DMS53 treated with DMSO at 0.1 percent for 48 hours (cell line): ENCODE data around the gene NDUFAF4.

Experiments
- DNase-seq: peaks from one replicate; lab custom pipeline; 2025; ENCODE audit not compliant: unreplicated experiment; lab: John Stamatoyannopoulos, UW

The NDUFAF4 gene

DNA sequence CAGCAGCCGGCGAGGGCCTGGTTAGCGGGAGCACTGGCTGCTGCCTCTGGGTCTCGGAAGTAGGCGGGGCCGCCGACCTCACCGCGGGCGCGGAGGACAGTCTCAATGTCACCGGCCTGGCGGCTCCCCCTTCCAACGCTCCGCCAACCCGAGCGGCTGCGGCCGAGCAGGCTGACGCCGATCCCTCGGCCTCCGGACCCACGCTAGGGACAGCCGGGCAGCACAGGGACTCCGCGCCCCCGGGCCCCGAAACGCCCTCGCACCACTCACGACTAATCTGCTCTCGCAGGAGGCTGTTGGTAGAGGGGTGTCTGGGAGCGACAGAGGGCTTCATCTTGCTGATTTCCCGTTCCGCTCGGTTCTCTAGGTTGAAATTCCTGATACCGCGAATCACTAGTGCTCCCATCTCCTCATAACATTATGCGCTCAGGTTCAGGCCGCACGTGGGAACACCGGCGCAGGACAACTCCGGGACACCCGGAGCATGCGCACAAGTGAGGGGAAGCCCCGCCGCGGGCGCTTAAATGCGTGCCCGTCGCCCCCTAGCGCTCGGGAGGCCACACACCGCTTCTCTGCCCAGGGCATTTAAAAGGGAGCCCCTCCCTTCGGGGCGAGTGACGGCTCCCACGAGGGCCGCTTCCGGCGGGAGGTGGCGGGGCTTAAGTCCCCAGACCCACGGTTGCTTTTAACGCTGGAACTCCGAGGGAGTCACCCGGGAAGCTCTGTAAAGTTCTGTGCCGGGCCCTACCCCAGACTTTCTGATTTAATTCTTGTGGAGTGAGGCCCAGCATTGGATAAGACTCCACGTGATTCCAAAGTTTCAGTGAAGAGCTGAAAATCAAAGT lies at the start of gene NDUFAF4:
Gene NDUFAF4, minus strand, starts transcription at position 496 of the 845 bp plus-strand sequence. Its CDS starts 90 bp downstream, at position 406.
- peak; percentile 83 for DNase-seq

GRCh38 chr6:96947055-96947454 lies 49.4 kb upstream of the NDUFAF4 start:
- no peak for DNase-seq

DNA sequence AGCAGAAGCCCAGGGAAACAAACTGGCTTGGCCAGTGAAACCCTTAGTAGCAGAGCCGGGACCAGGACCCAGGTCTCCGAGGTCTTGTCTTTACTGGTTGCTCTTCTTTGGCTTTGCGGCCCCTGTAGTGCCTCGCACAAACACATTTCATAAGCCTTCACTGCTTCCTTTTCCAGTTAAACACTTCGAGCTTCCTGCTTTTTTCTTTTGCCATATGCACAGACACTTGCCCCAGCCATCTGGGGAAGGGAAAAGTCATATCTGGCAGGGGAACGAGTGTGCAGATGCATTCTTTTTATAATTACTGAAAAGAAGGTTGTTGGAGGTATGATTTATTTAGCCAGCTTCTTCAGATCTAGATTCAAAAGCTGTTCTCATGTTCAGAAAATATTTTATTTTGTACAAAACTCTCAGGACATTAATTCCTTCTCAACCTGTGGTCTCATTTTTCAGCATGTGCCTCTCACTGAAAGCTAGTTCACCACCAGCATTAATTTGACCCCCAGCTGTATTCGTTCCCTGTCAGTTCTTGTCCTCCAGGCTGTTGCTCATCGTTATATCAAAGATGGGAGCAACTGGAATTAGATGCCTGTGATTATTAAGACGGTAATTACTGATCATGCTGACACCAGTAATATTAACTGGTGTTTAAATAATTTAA lies 46.0 kb upstream of the NDUFAF4 start:
- DNase-seq = no peak

GRCh38 chr6:96942676-96943075 lies 45.0 kb upstream of the NDUFAF4 start:
- no peak for DNase-seq

DNA sequence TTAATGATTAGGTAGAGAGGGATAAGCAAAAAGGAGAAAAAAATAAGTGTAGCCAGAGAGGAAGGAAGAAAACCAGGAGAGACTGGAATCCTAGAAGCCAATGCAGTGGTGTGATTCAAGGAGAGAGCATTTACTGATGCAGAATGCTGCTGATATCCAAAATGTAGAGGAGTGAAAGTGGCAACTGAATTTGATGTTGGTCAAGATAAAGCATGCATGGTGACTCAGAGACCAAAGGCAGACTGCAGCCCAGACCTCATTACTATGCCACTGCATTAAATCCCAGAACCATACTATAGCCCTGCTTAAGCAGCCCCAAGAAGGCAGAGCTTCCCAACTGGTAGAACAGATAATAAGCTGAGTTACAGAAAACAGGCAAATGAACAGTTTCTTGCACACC lies 42.6 kb upstream of the NDUFAF4 start:
- no peak for DNase-seq

DNA sequence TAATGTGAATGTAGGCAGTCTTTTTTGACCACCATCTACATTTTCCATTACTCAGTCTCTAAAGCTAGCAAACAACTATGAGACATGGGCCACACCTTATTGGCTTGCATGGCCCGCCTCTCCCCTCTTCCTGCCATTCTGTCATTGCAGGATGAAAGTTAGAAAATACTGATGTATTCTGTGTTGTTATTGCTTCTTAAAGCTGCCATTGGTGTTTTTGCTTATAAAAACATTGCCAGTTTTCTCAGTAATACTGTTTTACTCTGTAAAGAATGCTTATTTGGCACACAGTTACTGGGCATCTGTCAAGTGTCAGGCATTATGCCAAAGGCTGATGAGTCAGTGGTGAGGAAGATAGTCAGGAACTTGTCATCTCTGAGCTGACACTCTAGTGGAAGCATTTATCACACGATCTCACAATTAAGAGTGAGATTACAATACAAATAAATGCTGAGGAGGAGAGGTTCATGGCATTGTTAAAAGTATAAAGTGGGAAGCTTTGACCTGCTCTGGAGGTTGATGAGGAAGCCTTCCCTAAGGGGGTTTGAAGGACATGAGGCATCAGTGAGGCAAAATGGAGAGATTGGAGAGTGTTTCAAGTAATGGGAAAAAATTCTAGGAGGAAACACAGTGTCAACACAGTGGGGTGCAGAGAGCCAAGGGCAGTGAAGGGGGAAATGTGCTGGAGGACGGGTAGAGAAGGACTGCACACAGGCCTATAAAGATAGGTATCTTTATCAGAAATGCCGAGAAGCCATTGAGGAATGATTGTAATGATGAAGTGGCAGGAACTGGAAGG lies 41.5 kb upstream of the NDUFAF4 start:
- DNase-seq = peak; percentile 41

- DNase-seq = no peak
These were observed 36.4 kb upstream of the NDUFAF4 start for GRCh38 chr6:96934087-96934486.

- no peak for DNase-seq
These were observed 33.5 kb upstream of the NDUFAF4 start for GRCh38 chr6:96931198-96931597.

GRCh38 chr6:96929741-96930140 lies 32.0 kb upstream of the NDUFAF4 start:
- no peak for DNase-seq

DNA sequence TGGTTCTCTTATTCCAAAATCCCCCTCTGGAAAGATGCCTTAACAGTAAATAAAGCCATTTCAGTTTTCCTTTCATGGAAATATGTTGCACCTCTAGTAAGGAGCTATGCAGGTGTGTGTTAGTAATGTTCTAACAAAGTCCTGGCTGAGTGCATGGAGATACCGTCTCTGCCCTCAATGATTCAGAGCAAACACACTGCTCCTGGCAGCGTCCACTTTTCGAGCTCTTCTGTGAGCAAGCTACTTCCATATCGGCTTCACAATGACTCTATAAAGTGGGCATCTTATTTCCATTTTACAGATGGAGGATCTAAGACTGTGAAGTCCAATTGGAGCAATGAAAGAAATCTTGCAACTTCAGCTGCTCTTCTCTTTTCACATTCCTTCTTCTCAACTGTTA lies 30.0 kb upstream of the NDUFAF4 start:
- no peak for DNase-seq

DNA sequence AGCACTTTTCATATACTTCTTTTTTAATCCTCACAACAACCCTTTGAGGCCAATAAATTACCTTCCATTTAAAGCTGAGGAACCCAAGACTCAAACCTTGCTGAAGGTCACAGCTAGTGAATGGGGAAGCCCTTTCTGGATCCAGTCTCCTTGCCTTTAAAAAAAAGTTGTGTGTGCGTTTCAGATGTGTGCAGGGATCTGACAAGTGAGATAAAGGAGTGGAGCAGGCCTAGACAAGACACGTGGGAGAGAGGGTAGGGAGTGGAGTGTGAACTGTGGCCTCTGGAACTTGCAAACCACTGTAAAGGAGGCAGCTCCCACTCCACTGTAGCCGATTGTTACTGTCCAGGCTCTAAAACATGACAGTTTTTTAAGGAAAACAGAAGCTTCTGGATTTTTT lies 28.7 kb upstream of the NDUFAF4 start:
- DNase-seq = no peak

DNA sequence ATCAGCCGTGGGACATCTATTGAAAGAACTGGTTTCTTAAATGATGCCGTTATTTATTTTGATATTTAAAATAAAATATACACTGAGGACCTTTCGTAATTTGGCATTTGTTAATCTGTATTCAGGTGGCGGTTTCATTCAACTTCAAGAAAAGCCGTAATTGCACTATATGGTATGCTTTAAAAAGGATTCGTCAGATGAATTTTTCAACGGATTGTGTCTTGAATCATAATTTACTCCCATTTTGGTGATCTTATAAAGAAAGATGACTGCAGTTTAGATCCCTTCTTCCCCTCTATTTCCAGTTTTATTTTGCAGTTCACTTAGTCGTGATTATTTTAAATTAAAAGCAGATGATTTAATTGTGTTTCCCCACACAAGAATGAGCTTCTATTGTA lies 27.6 kb upstream of the NDUFAF4 start:
- DNase-seq = no peak

DNA sequence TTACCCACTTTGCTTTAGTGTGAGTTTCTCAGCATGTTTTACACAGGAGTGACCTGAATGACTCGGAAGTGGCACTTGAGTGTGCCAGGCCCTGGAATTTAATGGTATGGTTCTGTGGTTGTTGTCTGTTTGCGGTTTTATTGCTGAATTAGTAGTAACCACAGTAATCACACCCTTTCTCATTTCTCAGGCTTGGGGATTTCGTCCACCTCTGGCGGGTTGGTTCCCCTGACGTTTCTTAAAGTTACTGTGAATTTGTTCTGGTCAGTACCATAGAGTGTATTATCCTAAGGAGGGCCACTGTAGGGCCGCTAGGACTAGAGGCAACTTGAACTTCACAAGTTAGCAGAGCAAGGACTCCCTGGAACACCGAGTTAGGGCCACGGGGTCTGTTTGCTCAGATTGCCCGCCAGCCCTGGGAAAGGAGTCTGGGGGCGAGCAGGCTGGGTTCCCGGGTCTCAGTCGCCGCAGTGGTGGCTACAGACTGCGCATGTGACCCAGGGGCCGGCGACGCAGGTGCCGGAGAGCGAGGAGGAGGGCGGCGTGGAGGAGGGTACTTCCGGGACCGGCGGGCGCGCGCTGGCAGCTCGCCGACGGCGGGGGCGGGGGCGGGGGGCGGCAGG lies 26.3 kb upstream of the NDUFAF4 start:
- DNase-seq = peak; percentile 79

- no peak for DNase-seq
These were observed 25.7 kb upstream of the NDUFAF4 start for GRCh38 chr6:96923400-96923799.

DNA sequence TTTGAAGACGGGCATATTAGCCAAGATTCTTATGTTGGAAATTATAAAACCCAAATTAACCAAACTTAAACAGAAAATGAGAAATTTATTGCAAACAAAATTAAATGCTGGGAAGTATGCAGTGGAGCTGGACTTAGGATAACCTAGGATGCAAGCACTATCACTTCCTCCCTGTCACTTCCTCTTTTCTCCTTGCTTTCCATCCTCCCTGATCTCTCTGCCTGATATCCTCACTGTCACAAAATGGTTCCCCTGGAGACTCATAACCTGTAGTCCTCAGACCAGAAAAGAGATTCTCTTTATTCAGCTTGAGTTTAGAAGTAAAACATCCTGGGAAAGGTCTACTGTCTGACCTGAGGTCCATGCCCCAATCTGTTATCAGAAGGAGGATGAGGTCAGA lies 19.4 kb upstream of the NDUFAF4 start:
- DNase-seq = no peak

DNA sequence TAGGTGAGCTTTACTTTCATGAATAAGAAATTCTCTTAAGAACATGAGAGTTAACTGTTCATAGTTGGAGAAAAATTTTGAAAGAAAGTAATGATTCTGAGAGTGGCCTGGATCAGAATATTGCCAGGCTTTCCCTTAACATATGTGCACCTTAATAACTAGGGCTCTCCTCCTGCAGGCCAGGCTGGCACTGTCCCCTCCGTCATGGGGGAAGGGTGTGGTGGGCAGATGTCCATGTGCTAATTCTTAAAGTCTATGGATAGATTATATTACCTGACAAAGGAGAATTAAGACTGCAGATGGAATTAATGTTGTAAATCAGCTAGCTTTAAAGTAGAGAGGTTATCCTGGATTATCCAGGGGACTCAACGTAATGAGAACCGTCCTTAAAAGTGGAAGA lies 15.9 kb upstream of the NDUFAF4 start:
- no peak for DNase-seq

DNA sequence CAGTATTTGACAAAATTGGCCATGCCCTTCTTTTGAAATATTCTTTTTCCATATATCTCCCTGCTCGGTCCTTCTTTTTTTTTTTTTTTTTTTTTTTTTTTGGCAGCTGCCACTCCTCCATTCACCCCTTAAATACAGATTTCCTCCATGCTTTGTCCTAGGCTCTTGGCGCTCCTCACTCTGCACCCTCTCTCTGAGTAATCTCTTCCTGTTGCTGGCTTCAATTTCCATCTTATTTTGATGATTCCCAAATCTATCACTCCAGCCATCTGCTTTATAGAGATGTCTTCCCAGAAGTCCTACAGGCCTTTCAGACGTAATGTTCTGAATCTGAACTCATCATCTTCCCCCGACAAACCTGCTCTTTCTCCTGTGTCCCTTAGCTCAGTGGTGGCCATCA lies 14.1 kb upstream of the NDUFAF4 start:
- DNase-seq = no peak

GRCh38 chr6:96911171-96911570 lies 13.5 kb upstream of the NDUFAF4 start:
- no peak for DNase-seq

- no peak for DNase-seq
These were observed 12.1 kb upstream of the NDUFAF4 start for GRCh38 chr6:96909811-96910210.

GRCh38 chr6:96907498-96907897 lies 9.8 kb upstream of the NDUFAF4 start:
- no peak for DNase-seq

- no peak for DNase-seq
These were observed 3.2 kb upstream of the NDUFAF4 start for GRCh38 chr6:96900873-96901272.
